ENCODE data around the gene DAGLA. TPM values are rescaled to one million over a fixed set of nuclear protein-coding genes. Genes with fewer than 3 reads are reported as not detected.

The DAGLA gene
- total RNA-seq, 4 donors from 2014 or later, result 0.29 to 5.4 (median 1.9) TPM

DNA sequence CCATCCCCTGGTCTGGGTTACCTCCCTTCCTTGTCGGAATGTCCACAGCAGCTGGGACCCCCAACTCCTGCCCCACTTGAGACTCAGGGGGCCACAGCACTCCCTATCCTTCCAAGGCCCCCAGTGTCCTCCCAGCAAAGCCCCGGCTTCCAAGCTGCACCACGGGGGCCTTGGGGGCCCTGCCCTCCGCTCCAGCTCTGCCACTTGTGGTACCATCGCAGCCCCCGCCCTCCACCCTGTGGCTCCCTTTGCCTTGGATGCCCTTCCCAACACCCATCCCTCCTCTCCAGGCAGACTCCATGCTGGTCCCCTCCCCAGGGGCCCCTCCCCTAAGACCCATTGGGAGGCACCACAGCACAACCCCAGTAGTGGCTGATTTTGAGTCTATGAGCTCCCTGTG lies 94.9 kb downstream of the DAGLA start:
- intact Hi-C loops (cut with DNase I; ENCODE audit: low total_unique reads), result no loop called here
- H3K9me3 ChIP-seq, result no peaks in the 10 kb centered on the region
- H3K27ac ChIP-seq, result peak overlapping the region; percentile 57 to 80
- H3K4me1 ChIP-seq, result peaks cover 0 to 4% of the 10 kb centered on the region in 2 donors
- DNase-seq, result no peak
- no peaks in the 10 kb centered on the region for H3K36me3 ChIP-seq
- no peaks in the 10 kb centered on the region for H3K27me3 ChIP-seq
- H3K4me3 ChIP-seq, result no peak overlapping the region
- TF ChIP-seq, protein P1, sequence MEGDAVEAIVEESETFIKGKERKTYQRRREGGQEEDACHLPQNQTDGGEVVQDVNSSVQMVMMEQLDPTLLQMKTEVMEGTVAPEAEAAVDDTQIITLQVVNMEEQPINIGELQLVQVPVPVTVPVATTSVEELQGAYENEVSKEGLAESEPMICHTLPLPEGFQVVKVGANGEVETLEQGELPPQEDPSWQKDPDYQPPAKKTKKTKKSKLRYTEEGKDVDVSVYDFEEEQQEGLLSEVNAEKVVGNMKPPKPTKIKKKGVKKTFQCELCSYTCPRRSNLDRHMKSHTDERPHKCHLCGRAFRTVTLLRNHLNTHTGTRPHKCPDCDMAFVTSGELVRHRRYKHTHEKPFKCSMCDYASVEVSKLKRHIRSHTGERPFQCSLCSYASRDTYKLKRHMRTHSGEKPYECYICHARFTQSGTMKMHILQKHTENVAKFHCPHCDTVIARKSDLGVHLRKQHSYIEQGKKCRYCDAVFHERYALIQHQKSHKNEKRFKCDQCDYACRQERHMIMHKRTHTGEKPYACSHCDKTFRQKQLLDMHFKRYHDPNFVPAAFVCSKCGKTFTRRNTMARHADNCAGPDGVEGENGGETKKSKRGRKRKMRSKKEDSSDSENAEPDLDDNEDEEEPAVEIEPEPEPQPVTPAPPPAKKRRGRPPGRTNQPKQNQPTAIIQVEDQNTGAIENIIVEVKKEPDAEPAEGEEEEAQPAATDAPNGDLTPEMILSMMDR (IDR thresholded peaks at IDR 0.05), result no peak
- TF ChIP-seq POLR2A (IDR thresholded peaks at IDR 0.05), result no peak

DNA sequence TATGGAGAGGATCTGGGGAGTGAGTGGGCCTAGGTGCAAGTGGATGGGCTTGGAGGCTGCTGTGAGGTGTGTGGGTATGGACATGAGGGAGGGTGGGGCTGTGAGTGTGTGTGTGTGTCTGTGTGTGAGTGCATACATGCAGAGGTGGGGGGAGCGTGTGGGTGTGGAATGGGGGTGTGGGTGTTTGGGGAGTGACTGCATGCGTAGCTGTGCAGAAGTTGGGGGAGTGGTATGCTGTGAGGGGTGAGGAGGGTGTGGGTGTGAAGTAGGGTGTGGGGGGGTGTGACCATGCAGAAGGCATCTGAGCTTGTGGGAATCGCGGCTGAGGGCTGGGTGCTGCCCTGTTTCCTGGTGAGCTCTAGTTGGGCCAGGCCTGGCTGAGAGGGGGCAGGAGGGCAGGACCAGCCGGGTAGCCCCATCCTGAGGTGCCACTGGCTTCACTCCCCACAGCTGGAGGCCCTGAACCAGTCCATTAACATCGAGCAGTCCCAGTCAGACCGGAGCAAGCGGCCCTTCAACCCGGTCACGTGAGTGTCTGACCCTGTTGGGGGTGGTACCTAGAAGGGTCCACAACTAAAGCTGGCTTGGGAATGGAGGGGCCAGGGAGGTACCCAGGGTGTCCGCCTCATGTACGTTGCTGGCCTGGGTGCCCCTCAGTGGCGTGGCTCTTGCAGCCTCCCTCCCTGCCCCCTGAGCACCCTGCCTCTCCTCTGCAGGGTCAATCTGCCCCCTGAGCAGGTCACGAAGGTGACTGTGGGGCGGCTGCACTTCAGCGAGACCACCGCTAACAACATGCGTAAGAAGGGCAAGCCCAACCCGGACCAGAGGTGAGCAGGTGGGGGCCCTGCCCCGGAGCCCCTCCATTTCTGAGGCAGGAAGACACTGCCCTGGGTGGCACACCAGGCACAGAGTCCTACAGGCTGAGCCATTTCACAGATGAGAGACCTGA lies 95.7 kb downstream of the DAGLA start:
- no peak for TF ChIP-seq POLR2A (IDR thresholded peaks at IDR 0.05)
- TF ChIP-seq, protein P1 (IDR thresholded peaks at IDR 0.05), result no peak
- intact Hi-C loops (cut with DNase I; ENCODE audit: low total_unique reads), result no loop called here
- DNase-seq, result no peak

DNA sequence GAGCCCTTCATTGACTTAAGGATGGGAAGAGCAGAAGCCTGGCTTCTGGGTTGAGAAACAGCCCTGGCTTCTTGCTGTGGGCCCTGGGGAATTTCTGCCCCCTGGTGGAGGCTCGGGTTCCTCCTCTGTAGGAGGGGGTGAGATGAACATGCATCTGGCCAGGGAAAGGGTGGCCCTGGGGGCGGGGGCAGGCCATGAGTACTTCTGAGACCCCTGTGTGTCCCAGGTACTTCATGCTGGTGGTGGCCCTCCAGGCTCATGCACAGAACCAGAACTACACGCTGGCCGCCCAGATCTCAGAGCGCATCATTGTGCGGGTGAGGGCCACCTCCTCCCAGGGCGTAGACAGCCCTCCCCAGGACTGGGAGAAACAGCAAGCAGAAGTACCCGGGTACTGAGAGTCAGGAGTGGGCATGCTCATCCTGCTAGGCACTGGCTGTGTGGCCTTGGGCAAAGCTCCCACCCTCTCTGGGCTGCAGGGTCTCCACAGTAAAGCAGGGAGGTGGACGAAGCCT lies 96.4 kb downstream of the DAGLA start:
- peak overlapping the region in 1 of 2 donors; percentile 52 for H3K27ac ChIP-seq
- H3K27me3 ChIP-seq, result no peaks in the 10 kb centered on the region
- intact Hi-C loops (cut with DNase I; ENCODE audit: low total_unique reads), result no loop called here
- no peaks in the 10 kb centered on the region for H3K9me3 ChIP-seq
- H3K4me3 ChIP-seq, result no peak overlapping the region
- peaks cover 0 to 4% of the 10 kb centered on the region in 2 donors for H3K4me1 ChIP-seq
- TF ChIP-seq, protein P1 (IDR thresholded peaks at IDR 0.05), result peak; percentile 47 to 52 (median 48)
- no peak for TF ChIP-seq POLR2A (IDR thresholded peaks at IDR 0.05)
- no peaks in the 10 kb centered on the region for H3K36me3 ChIP-seq
- DNase-seq, result no peak

More for the DNA sequence above, 95.7 kb downstream of the DAGLA start:
- Histone ChIP-seq H3K27me3 (no peaks in the 10 kb centered on the region), H3K27ac (peak overlapping the region; percentile 67 to 80), H3K36me3 (no peaks in the 10 kb centered on the region), H3K4me1 (peaks cover 0 to 4% of the 10 kb centered on the region in 2 donors), H3K9me3 (no peaks in the 10 kb centered on the region), H3K4me3 (no peak overlapping the region)

DNA sequence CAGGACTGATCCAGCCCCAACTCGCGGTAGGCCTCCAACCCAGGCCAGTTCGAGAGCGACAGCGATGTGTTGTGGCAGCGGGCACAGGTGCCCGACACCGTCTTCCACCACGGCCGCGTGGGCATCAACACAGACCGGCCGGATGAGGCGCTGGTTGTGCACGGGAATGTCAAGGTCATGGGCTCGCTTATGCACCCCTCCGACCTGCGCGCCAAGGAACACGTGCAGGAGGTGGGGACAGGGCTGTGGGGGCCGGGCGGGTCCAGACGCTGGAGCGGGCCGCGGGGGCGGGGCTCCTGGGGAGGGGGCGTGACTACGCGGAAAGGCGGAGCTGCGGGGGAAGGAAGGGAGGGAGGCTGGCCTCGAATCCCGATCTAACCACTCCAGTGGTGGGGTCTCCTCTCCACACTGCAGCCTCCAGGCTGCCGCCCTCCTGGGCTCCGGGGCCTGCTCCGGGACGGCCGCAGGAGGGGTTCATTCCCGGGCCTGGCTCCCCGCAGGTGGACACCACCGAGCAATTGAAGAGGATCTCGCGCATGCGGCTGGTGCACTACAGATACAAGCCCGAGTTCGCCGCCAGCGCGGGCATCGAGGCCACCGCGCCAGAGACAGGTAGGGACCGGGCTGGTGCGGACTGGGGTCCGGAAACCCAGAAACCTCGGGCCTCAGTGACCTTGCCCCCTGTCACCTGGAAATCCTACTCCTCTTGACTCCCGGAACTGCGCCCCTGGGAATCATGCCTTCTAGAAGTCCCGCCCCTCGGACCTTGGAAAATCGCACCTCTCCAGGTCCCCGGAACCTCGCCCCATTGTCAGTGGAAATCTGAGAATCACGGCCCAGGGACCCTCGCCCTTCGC lies 97.3 kb downstream of the DAGLA start:
- no peaks in the 10 kb centered on the region for H3K36me3 ChIP-seq
- TF ChIP-seq, protein P1 (IDR thresholded peaks at IDR 0.05), result no peak
- no peak for TF ChIP-seq POLR2A (IDR thresholded peaks at IDR 0.05)
- peak in 1 of 2 donors; percentile 49 for DNase-seq
- intact Hi-C loops (cut with DNase I; ENCODE audit: low total_unique reads), result no loop called here
- no peaks in the 10 kb centered on the region for H3K27me3 ChIP-seq
- H3K4me1 ChIP-seq, result peaks cover 0 to 1% of the 10 kb centered on the region in 2 donors
- H3K4me3 ChIP-seq, result no peak overlapping the region
- H3K9me3 ChIP-seq, result no peaks in the 10 kb centered on the region
- H3K27ac ChIP-seq, result no peak overlapping the region

Measured in uterus (tissue), 4 donors.